Myocyte (in vitro differentiated cells): ENCODE measurements around the gene POLE. TPM values are rescaled to one million over a fixed set of nuclear protein-coding genes. Genes with fewer than 3 reads are reported as not detected.

Experiments used
- DNase-seq: peaks from one replicate; pipeline ENCODE4 v3.0.0-alpha.2; 2012; ENCODE audit warnings: low read depth
- polyA plus RNA-seq: library from polyadenylated mRNA; unstranded; fragments of >200 nt; gene quantifications from one replicate; pipeline ENCODE4 v1.2.1, GENCODE V29; 2012; ENCODE audit warnings: missing spikeins
- total RNA-seq: library from RNA; depleted of rRNA; stranded (reverse); fragments of >200 nt; gene quantifications from 2 replicates; pipeline ENCODE4 v1.2.3, GENCODE V29; 2014

POLE gene
- total RNA-seq = 9.9 and 11.2 TPM in 2 replicates
- polyA plus RNA-seq = 5.6 TPM

GRCh38 chr12:132687211-132688164 is at the start of gene POLE, which contains the start of gene PXMP2:
POLE (minus strand) TSS chr12:132687342; CDS start chr12:132687315, 27 bp downstream.
PXMP2 (plus strand) TSS chr12:132687587; CDS start chr12:132687671, 84 bp downstream.
- DNase-seq = peak; percentile 97

- no peak for DNase-seq
Measured at GRCh38 chr12:132736913-132737312, 49.8 kb upstream of the POLE start.

GRCh38 chr12:132736378-132736777 is 49.2 kb upstream of the POLE start:
- no peak for DNase-seq

- DNase-seq = no peak
Measured at GRCh38 chr12:132735496-132735895, 48.4 kb upstream of the POLE start.

- no peak for DNase-seq
Measured at GRCh38 chr12:132734206-132734605, 47.1 kb upstream of the POLE start.

- no peak for DNase-seq
Measured at GRCh38 chr12:132731574-132731973, 44.4 kb upstream of the POLE start.

- no peak for DNase-seq
Measured at GRCh38 chr12:132730353-132730752, 43.2 kb upstream of the POLE start.

- DNase-seq = no peak
Measured at GRCh38 chr12:132729541-132730320, 42.6 kb upstream of the POLE start.

- DNase-seq = no peak
Measured at GRCh38 chr12:132728502-132728901, 41.4 kb upstream of the POLE start.

GRCh38 chr12:132727091-132727794 is 40.1 kb upstream of the POLE start:
- no peak for DNase-seq

GRCh38 chr12:132726386-132726785 is 39.2 kb upstream of the POLE start:
- no peak for DNase-seq

- peak; percentile 9 for DNase-seq
Measured at GRCh38 chr12:132724506-132725241, 37.5 kb upstream of the POLE start.

- DNase-seq = no peak
Measured at GRCh38 chr12:132723764-132724140, 36.6 kb upstream of the POLE start.

- peak; percentile 37 for DNase-seq
Measured at GRCh38 chr12:132723015-132723763, 36.0 kb upstream of the POLE start.

GRCh38 chr12:132720606-132721345 is 33.6 kb upstream of the POLE start:
- DNase-seq = no peak

- no peak for DNase-seq
Measured at GRCh38 chr12:132719954-132720324, 32.8 kb upstream of the POLE start.

- DNase-seq = no peak
Measured at GRCh38 chr12:132719141-132719953, 32.2 kb upstream of the POLE start.

GRCh38 chr12:132718644-132719043 is 31.5 kb upstream of the POLE start:
- DNase-seq = no peak
